NCI-H748 (cell line): ENCODE measurements around the gene GAGE12J.
"Not testable (repeated sequence)": the region's sequence is repeated elsewhere in the genome, so short reads cannot be mapped to it uniquely, and the experiment has no call there.

ENCODE experiments used
- DNase-seq: peaks from one replicate; lab custom pipeline; 2025; ENCODE audit not compliant: unreplicated experiment; lab: John Stamatoyannopoulos, UW

GAGE12J gene

GRCh38 chrX:49309401-49309981 is 12.3 kb upstream of the GAGE12J start:
- DNase-seq, result no peak

- DNase-seq, result no peak
Observed at GRCh38 chrX:49310371-49310770, 11.5 kb upstream of the GAGE12J start.

- no peak for DNase-seq
Observed at GRCh38 chrX:49312176-49312575, 9.7 kb upstream of the GAGE12J start.

- DNase-seq, result no peak
Observed at GRCh38 chrX:49316085-49316484, 5.8 kb upstream of the GAGE12J start.

- DNase-seq, result not testable (repeated sequence)
Observed at GRCh38 chrX:49322266-49322665, 429 bp downstream of the GAGE12J start.

GRCh38 chrX:49323735-49324134 is 1.9 kb downstream of the GAGE12J start:
- DNase-seq, result not testable (repeated sequence)

- DNase-seq, result not testable (repeated sequence)
Observed at GRCh38 chrX:49330421-49330820, 8.6 kb downstream of the GAGE12J start.

- not testable (repeated sequence) for DNase-seq
Observed at GRCh38 chrX:49331282-49331681, 9.4 kb downstream of the GAGE12J start, which contains the start of gene GAGE13. GAGE13 (plus strand) TSS chrX:49331582; CDS start chrX:49332738, 1,156 bp downstream.

- not testable (repeated sequence) for DNase-seq
Observed at GRCh38 chrX:49331841-49332240, 10.0 kb downstream of the GAGE12J start.

- not testable (repeated sequence) for DNase-seq
Observed at GRCh38 chrX:49341449-49341848, 19.6 kb downstream of the GAGE12J start.

GRCh38 chrX:49344496-49345175 is 22.8 kb downstream of the GAGE12J start:
- not testable (repeated sequence) for DNase-seq

- not testable (repeated sequence) for DNase-seq
Observed at GRCh38 chrX:49345402-49345801, 23.6 kb downstream of the GAGE12J start.

- DNase-seq, result not testable (repeated sequence)
Observed at GRCh38 chrX:49346150-49346549, 24.3 kb downstream of the GAGE12J start.
